Activated naive CD4-positive, alpha-beta T cell treated with anti-CD3 and anti-CD28 coated beads, Interleukin-2, amount 50 U/mL, for 24 hours (primary cell): ENCODE data around the gene PDP2.
"Not testable (repeated sequence)": the region's sequence is repeated elsewhere in the genome, so short reads cannot be mapped to it uniquely, and the experiment has no call there.

Experiments used
- H3K27ac Mint-ChIP-seq: one replicate; pipeline ENCODE4 v1.8.0; 2021; ENCODE audit warnings: mild to moderate bottlenecking, mixed read lengths
- H3K27me3 Mint-ChIP-seq: one replicate; pipeline ENCODE4 v1.8.0; 2021; ENCODE audit warnings: mixed read lengths
- H3K36me3 Mint-ChIP-seq: one replicate; pipeline ENCODE4 v1.8.0; 2021; ENCODE audit warnings: mixed read lengths
- H3K4me1 Mint-ChIP-seq: one replicate; pipeline ENCODE4 v1.8.0; 2021; ENCODE audit warnings: mixed read lengths
- H3K4me3 Mint-ChIP-seq: one replicate; pipeline ENCODE4 v1.8.0; 2021; ENCODE audit warnings: mild to moderate bottlenecking, mixed read lengths
- H3K9me3 Mint-ChIP-seq: one replicate; pipeline ENCODE4 v1.8.0; 2021; ENCODE audit warnings: mixed read lengths

Gene PDP2

GRCh38 chr16:66926961-66927436 is 46.7 kb downstream of the PDP2 start:
- Mint-ChIP-seq H3K4me1 (peaks cover 12% of the 10 kb centered on the region), H3K27me3 (peaks cover 12% of the 10 kb centered on the region), H3K9me3 (no peaks in the 10 kb centered on the region), H3K27ac (no peak overlapping the region), H3K4me3 (no peak overlapping the region), H3K36me3 (no peaks in the 10 kb centered on the region)

DNA sequence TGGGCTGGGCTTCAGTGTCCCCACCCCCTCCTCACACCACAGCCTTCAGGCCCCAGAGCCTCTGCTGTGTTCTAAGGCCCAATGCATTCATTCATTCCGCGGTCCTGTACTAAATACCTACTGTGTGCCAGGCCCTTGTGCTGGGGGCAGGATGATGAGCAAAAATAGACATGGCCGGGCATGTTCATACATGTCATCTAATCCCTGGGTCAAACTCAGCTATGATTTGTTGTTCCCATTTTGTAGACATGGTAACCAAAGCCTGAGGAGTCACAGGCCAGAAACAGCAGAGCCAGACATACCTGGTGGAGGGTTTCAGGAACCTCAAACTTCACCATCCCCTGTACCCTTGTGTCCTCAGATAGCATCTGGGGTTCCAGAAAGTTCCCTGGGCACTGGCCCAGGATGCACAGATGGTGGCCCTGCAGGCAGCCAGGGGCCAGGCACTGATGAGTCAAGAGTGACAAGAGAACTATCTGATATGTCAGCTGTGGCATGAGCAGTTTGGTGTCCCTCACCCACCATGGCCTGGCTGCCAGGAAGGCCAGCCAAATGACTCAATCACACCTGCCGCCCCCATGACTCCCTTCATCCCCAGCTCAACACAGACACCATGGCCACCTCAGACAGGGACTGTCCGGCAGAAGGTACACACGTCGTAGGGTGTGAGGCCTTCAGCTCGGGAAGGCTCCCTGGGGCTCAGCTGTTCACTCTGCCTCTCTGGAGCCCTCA is 47.8 kb downstream of the PDP2 start:
- Mint-ChIP-seq H3K27ac (no peak overlapping the region), H3K4me1 (peaks cover 23% of the 10 kb centered on the region), H3K36me3 (peaks cover 4% of the 10 kb centered on the region), H3K4me3 (no peak overlapping the region), H3K9me3 (no peaks in the 10 kb centered on the region), H3K27me3 (peaks cover 11% of the 10 kb centered on the region)

- H3K36me3 Mint-ChIP-seq, result peaks cover 7% of the 10 kb centered on the region
- no peak overlapping the region for H3K27ac Mint-ChIP-seq
- peaks cover 30% of the 10 kb centered on the region for H3K4me1 Mint-ChIP-seq
- no peaks in the 10 kb centered on the region for H3K9me3 Mint-ChIP-seq
- H3K27me3 Mint-ChIP-seq, result peaks cover 4% of the 10 kb centered on the region
- no peak overlapping the region for H3K4me3 Mint-ChIP-seq
These were observed 48.5 kb downstream of the PDP2 start for GRCh38 chr16:66928702-66929388.

DNA sequence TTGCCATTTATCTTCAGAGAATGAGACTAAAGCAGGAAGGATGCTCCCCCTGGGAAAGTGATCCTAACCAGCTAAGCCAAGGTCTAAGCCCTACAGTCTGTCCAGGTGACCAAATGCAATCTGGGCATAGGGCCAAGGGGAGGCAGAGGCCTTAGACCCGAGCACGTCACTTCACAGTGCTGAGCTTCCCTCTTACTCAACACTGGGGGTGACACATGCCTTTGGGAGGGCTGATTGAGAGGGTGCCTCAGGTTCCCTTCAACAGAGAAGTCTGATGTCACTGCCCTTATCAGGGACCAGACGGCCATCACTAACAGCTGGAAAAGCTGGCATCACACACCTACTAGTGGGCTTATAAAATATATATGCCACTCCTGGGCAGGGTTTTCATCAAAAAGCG is 49.9 kb downstream of the PDP2 start:
- H3K36me3 Mint-ChIP-seq, result peaks cover 11% of the 10 kb centered on the region
- no peak overlapping the region for H3K4me3 Mint-ChIP-seq
- no peaks in the 10 kb centered on the region for H3K9me3 Mint-ChIP-seq
- peaks cover 34% of the 10 kb centered on the region for H3K4me1 Mint-ChIP-seq
- H3K27ac Mint-ChIP-seq, result no peak overlapping the region
- peaks cover 2% of the 10 kb centered on the region for H3K27me3 Mint-ChIP-seq

DNA sequence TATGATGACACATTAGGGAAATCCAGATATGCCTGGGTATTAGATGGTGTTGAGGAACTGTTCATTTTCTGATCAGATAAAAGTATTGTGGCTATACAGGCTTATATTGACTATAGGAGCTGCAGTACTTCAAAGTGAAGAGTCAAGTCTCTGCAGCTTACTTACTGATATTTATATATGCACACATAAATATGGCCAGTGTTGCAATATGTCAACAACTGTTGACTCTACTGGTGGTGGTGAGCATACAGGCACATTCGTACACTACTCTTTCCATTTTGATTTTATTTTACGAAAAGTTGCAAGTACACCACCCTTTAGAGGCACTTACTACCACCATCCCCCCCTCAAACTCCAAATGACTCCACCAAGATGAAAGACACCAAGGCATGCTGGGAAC is 51.4 kb downstream of the PDP2 start:
- no peak overlapping the region for H3K27ac Mint-ChIP-seq
- peak overlapping the region; percentile 45 for H3K4me3 Mint-ChIP-seq
- peaks cover 11% of the 10 kb centered on the region for H3K36me3 Mint-ChIP-seq
- H3K4me1 Mint-ChIP-seq, result peaks cover 41% of the 10 kb centered on the region
- H3K9me3 Mint-ChIP-seq, result no peaks in the 10 kb centered on the region
- H3K27me3 Mint-ChIP-seq, result no peaks in the 10 kb centered on the region

DNA sequence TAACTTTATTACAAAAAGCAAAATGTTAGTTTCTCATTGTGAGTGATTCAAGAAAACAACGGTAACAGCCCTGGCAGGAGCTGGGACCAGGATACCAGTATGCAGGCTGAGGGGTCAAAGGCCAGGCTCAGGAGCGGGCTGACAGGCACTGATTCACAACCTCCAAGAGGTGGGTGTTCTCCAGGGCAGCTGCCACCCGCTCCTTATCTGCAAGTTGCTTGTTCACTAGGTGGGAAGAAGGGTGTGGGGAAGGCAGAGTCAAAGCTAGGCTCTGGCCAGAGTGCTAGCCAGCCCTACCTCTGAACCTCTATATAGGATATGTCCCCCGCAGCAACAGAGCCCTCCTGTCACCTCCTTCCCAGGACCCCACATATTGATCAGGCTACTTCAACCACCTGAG is 51.8 kb downstream of the PDP2 start:
- peak overlapping the region; percentile 98 for H3K4me3 Mint-ChIP-seq
- peaks cover 11% of the 10 kb centered on the region for H3K36me3 Mint-ChIP-seq
- peaks cover 45% of the 10 kb centered on the region for H3K4me1 Mint-ChIP-seq

DNA sequence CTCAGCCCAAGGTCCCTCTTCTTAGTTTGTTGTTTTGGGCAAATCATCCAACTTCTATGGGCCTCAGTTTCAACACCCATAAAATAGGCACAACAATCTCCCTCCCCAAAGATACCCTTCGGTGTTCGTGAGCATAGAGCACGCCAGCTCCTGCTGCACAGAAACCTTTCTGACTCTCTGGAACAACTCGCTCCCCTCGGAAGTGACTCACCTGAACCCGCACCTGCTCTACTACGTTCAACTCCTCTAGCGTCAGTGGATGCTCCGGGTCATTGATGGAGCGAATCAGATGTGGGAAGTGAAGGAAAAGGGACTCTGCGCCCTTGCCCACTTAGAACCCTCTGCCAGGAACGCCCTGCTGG is 53.4 kb downstream of the PDP2 start:
- Mint-ChIP-seq H3K4me3 (peak overlapping the region; percentile 98), H3K27me3 (no peaks in the 10 kb centered on the region), H3K27ac (peak overlapping the region; percentile 98), H3K4me1 (peaks cover 52% of the 10 kb centered on the region), H3K9me3 (no peaks in the 10 kb centered on the region), H3K36me3 (peaks cover 11% of the 10 kb centered on the region)

More for the DNA sequence above, 51.8 kb downstream of the PDP2 start:
- Mint-ChIP-seq H3K27me3 (no peaks in the 10 kb centered on the region), H3K27ac (peak overlapping the region; percentile 72), H3K9me3 (no peaks in the 10 kb centered on the region)

DNA sequence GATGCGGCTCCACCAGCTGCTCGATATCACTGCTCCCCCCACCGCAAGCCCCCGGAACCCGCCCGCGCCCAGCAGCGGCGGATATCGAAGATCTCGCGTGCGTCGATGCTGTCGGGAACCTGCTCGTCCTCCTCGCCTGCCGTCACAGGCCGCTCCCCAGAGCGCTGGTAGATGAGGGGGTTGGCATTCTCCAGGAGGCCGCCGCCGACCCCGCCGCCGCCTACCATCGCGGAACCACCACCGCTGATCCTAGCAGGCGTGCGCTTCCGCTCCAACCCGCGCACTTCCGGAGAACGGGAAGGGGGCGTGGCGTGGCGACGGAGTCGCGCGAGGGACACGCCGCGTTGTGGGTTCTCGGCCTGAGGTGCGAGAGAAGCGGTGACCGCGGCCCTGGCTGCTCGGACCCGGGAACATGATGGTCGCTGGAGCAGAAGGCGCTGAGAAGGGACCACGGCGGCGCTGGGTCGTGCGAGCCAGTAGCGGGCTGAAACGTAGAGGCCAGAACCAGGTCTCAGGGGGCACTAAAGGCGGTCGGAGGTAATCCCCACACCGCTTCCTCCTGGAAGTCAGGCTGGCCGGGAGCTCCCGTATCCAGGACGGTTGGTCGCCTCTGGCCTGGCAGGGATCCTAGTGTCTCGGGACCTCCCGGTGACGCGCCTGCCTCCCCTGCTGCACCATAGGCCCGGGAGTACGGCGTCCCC is 54.0 kb downstream of the PDP2 start, which contains the start of gene CIAO2B:
Gene CIAO2B, minus strand, starts transcription at position 265 of the 701 bp plus-strand sequence. Its CDS starts 38 bp downstream, at position 227.
- Mint-ChIP-seq H3K36me3 (peaks cover 11% of the 10 kb centered on the region), H3K4me1 (peaks cover 52% of the 10 kb centered on the region), H3K27ac (peak within 1 kb of the TSS; percentile 98), H3K9me3 (no peaks in the 10 kb centered on the region), H3K27me3 (no peaks in the 10 kb centered on the region), H3K4me3 (peak within 1 kb of the TSS; percentile 98)

- peaks cover 52% of the 10 kb centered on the region for H3K4me1 Mint-ChIP-seq
- not testable (repeated sequence) for H3K9me3 Mint-ChIP-seq, H3K27me3 Mint-ChIP-seq
- peak overlapping the region; percentile 98 for H3K27ac Mint-ChIP-seq
- peaks cover 12% of the 10 kb centered on the region for H3K36me3 Mint-ChIP-seq
- peak overlapping the region; percentile 98 for H3K4me3 Mint-ChIP-seq
These were observed 54.6 kb downstream of the PDP2 start for GRCh38 chr16:66934839-66935313.

DNA sequence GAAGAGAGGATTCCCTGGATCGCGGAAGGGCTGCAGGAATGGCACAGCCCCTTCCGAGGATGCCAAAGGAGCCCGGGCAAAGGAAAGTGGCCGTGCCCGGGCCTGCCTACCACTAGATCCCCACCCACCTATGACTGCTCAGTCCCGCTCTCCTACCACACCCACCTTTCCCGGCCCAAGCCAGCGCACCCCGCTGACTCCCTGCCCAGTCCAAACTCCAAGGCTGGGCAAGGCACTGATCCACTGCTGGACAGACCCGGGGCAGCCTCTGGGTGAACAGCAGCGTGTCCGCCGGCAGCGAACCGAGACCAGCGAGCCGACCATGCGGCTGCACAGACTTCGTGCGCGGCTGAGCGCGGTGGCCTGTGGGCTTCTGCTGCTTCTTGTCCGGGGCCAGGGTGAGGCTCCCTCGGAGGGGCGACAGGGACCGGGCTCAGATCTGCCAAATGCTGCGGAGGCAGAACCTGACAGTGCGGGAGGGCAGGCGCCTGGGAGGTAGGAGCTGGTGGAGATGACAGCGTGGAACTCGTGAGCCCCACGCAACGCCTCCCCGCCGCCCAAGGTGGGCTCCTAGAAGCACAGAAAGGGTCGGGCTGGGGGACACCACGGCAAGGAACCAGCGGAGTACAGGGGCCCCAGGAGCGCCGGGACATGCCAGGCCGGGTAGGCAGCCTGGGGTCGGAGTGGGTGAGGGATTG is 55.1 kb downstream of the PDP2 start, which contains the start of gene CES2:
Gene CES2, plus strand, starts transcription at position 203 of the 698 bp plus-strand sequence. Its CDS starts 120 bp downstream, at position 323.
- Mint-ChIP-seq H3K27me3 (no peaks in the 10 kb centered on the region), H3K9me3 (no peaks in the 10 kb centered on the region), H3K27ac (peak within 1 kb of the TSS; percentile 98), H3K36me3 (peaks cover 13% of the 10 kb centered on the region), H3K4me1 (peaks cover 52% of the 10 kb centered on the region), H3K4me3 (peak within 1 kb of the TSS; percentile 98)

DNA sequence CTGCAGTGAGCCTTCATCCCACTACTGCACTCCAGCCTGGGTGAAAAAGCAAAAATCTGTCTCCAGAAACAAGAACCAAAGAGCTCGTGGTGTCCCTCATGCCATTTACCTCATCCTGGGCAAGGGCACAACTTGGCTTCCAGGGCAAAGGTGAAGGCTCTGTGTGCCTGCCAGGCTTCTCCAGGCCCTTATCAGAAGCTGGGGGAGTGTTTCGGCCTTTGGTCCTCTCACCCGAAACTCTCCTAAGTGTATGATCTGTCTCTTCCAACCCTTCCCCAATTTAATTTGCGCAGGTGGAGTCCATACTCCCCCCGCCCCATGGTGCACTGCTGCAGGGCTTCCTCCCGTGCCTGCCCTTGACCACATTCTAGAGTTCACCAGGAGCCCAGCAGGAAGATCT is 56.1 kb downstream of the PDP2 start:
- Mint-ChIP-seq H3K27me3 (no peaks in the 10 kb centered on the region), H3K9me3 (no peaks in the 10 kb centered on the region), H3K4me1 (peaks cover 52% of the 10 kb centered on the region)

GRCh38 chr16:66936889-66937554 is 56.7 kb downstream of the PDP2 start:
- Mint-ChIP-seq H3K36me3 (peaks cover 13% of the 10 kb centered on the region), H3K27ac (peak overlapping the region; percentile 69), H3K9me3 (no peaks in the 10 kb centered on the region), H3K4me1 (peaks cover 48% of the 10 kb centered on the region), H3K4me3 (peak overlapping the region; percentile 98), H3K27me3 (no peaks in the 10 kb centered on the region)

More for the DNA sequence above, 56.1 kb downstream of the PDP2 start:
- Mint-ChIP-seq H3K27ac (no peak overlapping the region), H3K4me3 (peak overlapping the region; percentile 98), H3K36me3 (peaks cover 13% of the 10 kb centered on the region)

GRCh38 chr16:66937725-66938337 is 57.5 kb downstream of the PDP2 start:
- Mint-ChIP-seq H3K27ac (peak overlapping the region; percentile 69), H3K4me3 (peak overlapping the region; percentile 77), H3K27me3 (no peaks in the 10 kb centered on the region), H3K36me3 (peaks cover 11% of the 10 kb centered on the region), H3K4me1 (peaks cover 40% of the 10 kb centered on the region), H3K9me3 (no peaks in the 10 kb centered on the region)

- no peaks in the 10 kb centered on the region for H3K9me3 Mint-ChIP-seq
- H3K36me3 Mint-ChIP-seq, result peaks cover 6% of the 10 kb centered on the region
- H3K27me3 Mint-ChIP-seq, result no peaks in the 10 kb centered on the region
- H3K27ac Mint-ChIP-seq, result no peak overlapping the region
- peaks cover 26% of the 10 kb centered on the region for H3K4me1 Mint-ChIP-seq
- H3K4me3 Mint-ChIP-seq, result no peak overlapping the region
These were observed 59.1 kb downstream of the PDP2 start for GRCh38 chr16:66939366-66939765.
